HG02938 (cell line): ENCODE data around the gene PTPRT.

Experiments used
- ATAC-seq: cut with Tn5 transposase; IDR thresholded peaks from one replicate; pipeline ENCODE4 v1.9.1; 2021; ENCODE audit warnings: mild to moderate bottlenecking, moderate library complexity; ENCODE audit not compliant: unreplicated experiment

PTPRT gene

GRCh38 chr20:43029176-43029575 is 160.5 kb downstream of the PTPRT start:
- no peak for ATAC-seq

- no peak for ATAC-seq
Observed at GRCh38 chr20:43028470-43028869, 161.2 kb downstream of the PTPRT start.

GRCh38 chr20:43023836-43024235 is 165.9 kb downstream of the PTPRT start:
- no peak for ATAC-seq

GRCh38 chr20:43022568-43022967 is 167.1 kb downstream of the PTPRT start:
- ATAC-seq, result no peak

- ATAC-seq, result no peak
Observed at GRCh38 chr20:43022081-43022480, 167.6 kb downstream of the PTPRT start.

GRCh38 chr20:43017241-43018030 is 172.3 kb downstream of the PTPRT start:
- ATAC-seq, result no peak

- no peak for ATAC-seq
Observed at GRCh38 chr20:43016257-43016656, 173.4 kb downstream of the PTPRT start.

- no peak for ATAC-seq
Observed at GRCh38 chr20:43015566-43015965, 174.1 kb downstream of the PTPRT start.

- no peak for ATAC-seq
Observed at GRCh38 chr20:43014206-43014605, 175.5 kb downstream of the PTPRT start.

GRCh38 chr20:43011491-43011890 is 178.2 kb downstream of the PTPRT start:
- ATAC-seq, result no peak

GRCh38 chr20:43009532-43009931 is 180.2 kb downstream of the PTPRT start:
- no peak for ATAC-seq

GRCh38 chr20:43007525-43007924 is 182.2 kb downstream of the PTPRT start:
- ATAC-seq, result no peak

GRCh38 chr20:43006651-43007375 is 182.9 kb downstream of the PTPRT start:
- no peak for ATAC-seq

GRCh38 chr20:43003318-43003944 is 186.3 kb downstream of the PTPRT start:
- ATAC-seq, result no peak

- ATAC-seq, result no peak
Observed at GRCh38 chr20:42996141-42996540, 193.6 kb downstream of the PTPRT start.

- no peak for ATAC-seq
Observed at GRCh38 chr20:42988319-42988718, 201.4 kb downstream of the PTPRT start.

GRCh38 chr20:42987376-42988114 is 202.2 kb downstream of the PTPRT start:
- no peak for ATAC-seq

- no peak for ATAC-seq
Observed at GRCh38 chr20:42986143-42986773, 203.4 kb downstream of the PTPRT start.

GRCh38 chr20:42985628-42986027 is 204.1 kb downstream of the PTPRT start:
- ATAC-seq, result no peak

- ATAC-seq, result no peak
Observed at GRCh38 chr20:42982218-42982617, 207.5 kb downstream of the PTPRT start.

GRCh38 chr20:42981253-42981652 is 208.5 kb downstream of the PTPRT start:
- ATAC-seq, result no peak
